Sigmoid colon (tissue), 7 donors: ENCODE measurements around the gene IRF6. TPM values are rescaled to one million over a fixed set of nuclear protein-coding genes. Genes with fewer than 3 reads are reported as not detected.
"Not testable (repeated sequence)": the region's sequence is repeated elsewhere in the genome, so short reads cannot be mapped to it uniquely, and the experiment has no call there.

Experiments used
- DNase-seq: peaks from one replicate; pipeline ENCODE4 v3.0.0-alpha.2; 2019
- H3K27ac ChIP-seq, 4 donors: fragments of 200-600 bp; sonication (generic); one replicate each; pipeline ENCODE4 v1.5.1; 2016 to 2019; ENCODE audit warnings: mild to moderate bottlenecking in 1 of 4
- H3K27me3 ChIP-seq, 3 donors: fragments of 200-600 bp; sonication (generic); one replicate each; pipeline ENCODE4 v1.5.1; 2019; ENCODE audit warnings: mild to moderate bottlenecking in 1 of 3
- H3K36me3 ChIP-seq, 4 donors: fragments of 200-600 bp; sonication (generic); one replicate each; pipeline ENCODE4 v1.5.1; 2016 to 2019
- H3K4me1 ChIP-seq, 4 donors: fragments of 200-600 bp; sonication (generic); one replicate each; pipeline ENCODE4 v1.5.1; 2017 to 2019
- H3K4me3 ChIP-seq, 4 donors: fragments of 200-600 bp; sonication (generic); one replicate each; pipeline ENCODE4 v1.5.1; 2017 to 2019; ENCODE audit warnings: mild to moderate bottlenecking in 2 of 4, moderate library complexity in 1 of 4
- H3K9me3 ChIP-seq, 4 donors: fragments of 200-600 bp in 3 of 4; sonication (generic) in 3 of 4; one replicate each; pipeline versions ENCODE4 v1.5.1 to v1.6.1; 2013 to 2019
- CTCF ChIP-seq, 4 experiments: fragments of 450-650 bp in 3 of 4; fragments of 200-600 bp in 1 of 4; IDR thresholded peaks; one replicate each; pipeline ENCODE4 v1.5.1; 2016 to 2019; ENCODE audit warnings: antibody characterized with exemption in 4 of 4, mild to moderate bottlenecking in 3 of 4, moderate library complexity in 2 of 4
- EP300 ChIP-seq, 4 donors: sonication (generic); formaldehyde crosslinking; IDR thresholded peaks; one replicate each; pipeline ENCODE4 v1.6.1; 2017; ENCODE audit warnings: antibody characterized with exemption in 4 of 4
- POLR2A ChIP-seq, 2 donors: fragments of 450-650 bp; IDR thresholded peaks; one replicate each; pipeline ENCODE4 v1.6.1; 2016; ENCODE audit warnings: antibody characterized with exemption in 2 of 2, mild to moderate bottlenecking in 2 of 2, moderate library complexity in 2 of 2
- POLR2AphosphoS5 ChIP-seq, 4 donors: sonication (generic); formaldehyde crosslinking; IDR thresholded peaks; one replicate each; pipeline ENCODE4 v1.6.1; 2017; ENCODE audit warnings: antibody characterized with exemption in 4 of 4
- WGBS, 2 donors: extraction: QIAGEN DNeasy Blood & Tissue Kit; methylation state at CpG; one replicate each; pipeline ENCODE4 v1.1.7; 2013; 5-methylcytosine and 5-hydroxymethylcytosine counted together
- intact Hi-C: fragments of 100-400 bp; cut with DNase I; formaldehyde crosslinking; loops from one replicate; pipeline ENCODE4 v1.15.1; 2023
- polyA plus RNA-seq, 3 donors: library from polyadenylated mRNA; stranded (reverse); fragments of 200-250 nt; gene quantifications; one replicate each; pipeline ENCODE4 v1.2.3, GENCODE V29; 2013
- total RNA-seq, 4 donors: library from RNA; depleted of rRNA; stranded (reverse); fragments of >200 nt; gene quantifications; one replicate each; pipeline ENCODE4 v1.1.0, GENCODE V29; 2016
- donor health status: healthy with polysubstance abuse.
- donor health status: Bipolar disorder and iron deficiency.
- donor health status: healthy.

The IRF6 gene
- total and polyA plus RNA-seq, 7 donors = 0.28 to 58.5 (median 1.1) TPM

GRCh38 chr1:209800984-209801834 lies 4.7 kb downstream of the IRF6 start:
- peak; percentile 67 for DNase-seq
- TF ChIP-seq POLR2A (IDR thresholded peaks at IDR 0.05) (no peak), EP300 (IDR thresholded peaks at IDR 0.05) (no peak), POLR2AphosphoS5 (IDR thresholded peaks at IDR 0.05) (no peak), CTCF (IDR thresholded peaks at IDR 0.05) (no peak)
- intact Hi-C loops = no loop called here
- WGBS, 2 donors = 88 to 91% methylated on average over 5 of the region's 5 CpGs
- Histone ChIP-seq H3K4me1 (peaks cover 0 to 6% (median 5%) of the 10 kb centered on the region in 4 donors), H3K4me3 (no peak overlapping the region), H3K27ac (no peak overlapping the region), H3K9me3 (no peaks in the 10 kb centered on the region), H3K36me3 (no peaks in the 10 kb centered on the region), H3K27me3 (peaks cover 0 to 4% (median 0%) of the 10 kb centered on the region in 3 donors)

GRCh38 chr1:209797978-209798639 lies 7.8 kb downstream of the IRF6 start:
- no peaks in the 10 kb centered on the region for H3K9me3 ChIP-seq
- no peaks in the 10 kb centered on the region for H3K4me1 ChIP-seq
- 84 to 85% methylated on average over 9 of the region's 9 CpGs for WGBS, 2 donors
- TF ChIP-seq POLR2AphosphoS5 (IDR thresholded peaks at IDR 0.05) (no peak), EP300 (IDR thresholded peaks at IDR 0.05) (no peak), POLR2A (IDR thresholded peaks at IDR 0.05) (no peak), CTCF (IDR thresholded peaks at IDR 0.05) (no peak)
- H3K4me3 ChIP-seq = no peak overlapping the region
- no peak for DNase-seq
- intact Hi-C loops = no loop called here
- H3K27me3 ChIP-seq = no peaks in the 10 kb centered on the region
- no peaks in the 10 kb centered on the region for H3K36me3 ChIP-seq
- no peak overlapping the region for H3K27ac ChIP-seq

- DNase-seq, H3K27me3 ChIP-seq, H3K27ac ChIP-seq, intact Hi-C loops, H3K4me3 ChIP-seq, H3K36me3 ChIP-seq, H3K4me1 ChIP-seq, H3K9me3 ChIP-seq: not testable (repeated sequence)
- 93 to 95% methylated on average over 3 of the region's 3 CpGs for WGBS, 2 donors
Observed at GRCh38 chr1:209793711-209794110, 12.2 kb downstream of the IRF6 start.

GRCh38 chr1:209791920-209792319 lies 14.0 kb downstream of the IRF6 start:
- no peak overlapping the region for H3K4me3 ChIP-seq
- no peak for TF ChIP-seq EP300 (IDR thresholded peaks at IDR 0.05)
- TF ChIP-seq POLR2AphosphoS5 (IDR thresholded peaks at IDR 0.05) = no peak
- TF ChIP-seq POLR2A (IDR thresholded peaks at IDR 0.05) = no peak
- TF ChIP-seq CTCF (IDR thresholded peaks at IDR 0.05) = no peak
- intact Hi-C loops = no loop called here
- H3K36me3 ChIP-seq = no peaks in the 10 kb centered on the region
- H3K27me3 ChIP-seq = no peaks in the 10 kb centered on the region
- H3K9me3 ChIP-seq = no peaks in the 10 kb centered on the region
- H3K27ac ChIP-seq = no peak overlapping the region
- H3K4me1 ChIP-seq = peaks cover 0 to 17% (median 15%) of the 10 kb centered on the region in 4 donors
- 25 to 43% methylated on average over 1 of the region's 1 CpG for WGBS, 2 donors
- no peak for DNase-seq
